Esophagus squamous epithelium (tissue), 4 donors: ENCODE results near the gene TRABD2B.

Experiments used
- POLR2A ChIP-seq, 4 donors: fragments of 450-650 bp; IDR thresholded peaks; one replicate each; pipeline ENCODE4 v1.6.1; 2017; ENCODE audit warnings: antibody characterized with exemption in 4 of 4, mild to moderate bottlenecking in 4 of 4, moderate library complexity in 3 of 4
- TF ChIP-seq, protein P1 (sequence below), 6 experiments: fragments of 450-650 bp in 4 of 6; fragments of 200-600 bp in 2 of 6; sonication (generic) in 2 of 6; IDR thresholded peaks; one replicate each; pipeline ENCODE4 v1.5.1; 2016 to 2019; ENCODE audit warnings: antibody characterized with exemption in 6 of 6, mild to moderate bottlenecking in 4 of 6, moderate library complexity in 4 of 6

DNA sequence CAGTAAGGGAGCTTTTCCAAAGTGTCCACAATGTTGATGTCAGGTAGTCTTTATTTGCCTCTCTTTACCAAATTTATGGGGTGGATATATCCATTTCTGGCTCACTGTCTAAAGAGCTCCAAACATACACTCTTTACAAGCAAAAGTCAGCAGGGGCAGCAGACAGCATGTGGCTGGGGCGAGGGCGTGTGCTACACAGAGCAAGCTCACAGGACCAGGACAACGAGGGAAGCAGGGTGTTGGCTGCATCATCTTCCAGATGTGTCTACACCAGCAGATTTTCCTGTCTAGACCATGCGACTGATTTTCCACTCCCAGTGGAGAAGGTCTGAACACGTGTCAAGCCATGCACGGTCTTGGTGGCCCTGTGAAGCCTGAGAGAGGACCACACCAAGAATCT is 123.8 kb downstream of the TRABD2B start:
- TF ChIP-seq, protein P1, sequence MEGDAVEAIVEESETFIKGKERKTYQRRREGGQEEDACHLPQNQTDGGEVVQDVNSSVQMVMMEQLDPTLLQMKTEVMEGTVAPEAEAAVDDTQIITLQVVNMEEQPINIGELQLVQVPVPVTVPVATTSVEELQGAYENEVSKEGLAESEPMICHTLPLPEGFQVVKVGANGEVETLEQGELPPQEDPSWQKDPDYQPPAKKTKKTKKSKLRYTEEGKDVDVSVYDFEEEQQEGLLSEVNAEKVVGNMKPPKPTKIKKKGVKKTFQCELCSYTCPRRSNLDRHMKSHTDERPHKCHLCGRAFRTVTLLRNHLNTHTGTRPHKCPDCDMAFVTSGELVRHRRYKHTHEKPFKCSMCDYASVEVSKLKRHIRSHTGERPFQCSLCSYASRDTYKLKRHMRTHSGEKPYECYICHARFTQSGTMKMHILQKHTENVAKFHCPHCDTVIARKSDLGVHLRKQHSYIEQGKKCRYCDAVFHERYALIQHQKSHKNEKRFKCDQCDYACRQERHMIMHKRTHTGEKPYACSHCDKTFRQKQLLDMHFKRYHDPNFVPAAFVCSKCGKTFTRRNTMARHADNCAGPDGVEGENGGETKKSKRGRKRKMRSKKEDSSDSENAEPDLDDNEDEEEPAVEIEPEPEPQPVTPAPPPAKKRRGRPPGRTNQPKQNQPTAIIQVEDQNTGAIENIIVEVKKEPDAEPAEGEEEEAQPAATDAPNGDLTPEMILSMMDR (IDR thresholded peaks at IDR 0.05): no peak
- no peak for TF ChIP-seq POLR2A (IDR thresholded peaks at IDR 0.05)
